Measurements from ENCODE around the gene TMOD2.
"Not testable (repeated sequence)": the region's sequence is repeated elsewhere in the genome, so short reads cannot be mapped to it uniquely, and the experiment has no call there.

Gene TMOD2

DNA sequence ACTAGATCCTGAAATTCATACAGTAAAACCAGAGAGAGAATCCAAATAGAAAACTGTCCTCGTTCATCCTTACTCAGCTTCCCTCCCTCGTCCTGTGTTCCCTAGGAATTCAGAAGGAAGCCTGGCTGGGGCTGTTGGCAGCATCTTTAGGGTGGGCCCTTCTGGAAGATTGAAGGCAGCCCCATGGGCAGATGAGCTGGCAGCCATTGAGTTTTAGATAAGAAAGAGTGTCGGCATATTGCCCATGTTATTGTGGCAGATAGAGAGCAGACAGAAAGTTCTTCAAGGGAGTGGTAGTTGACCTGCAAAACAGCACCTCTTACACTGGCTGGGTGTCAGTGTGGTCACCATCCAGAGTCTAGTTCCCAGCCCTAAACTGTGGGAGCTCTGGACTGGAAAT is 23.5 kb downstream of the TMOD2 start:
- no peak for DNase-seq (ENCODE audit: low read depth)

- peak; percentile 28 for DNase-seq (ENCODE audit: low read depth)
Measured at GRCh38 chr15:51775967-51776816, 24.8 kb downstream of the TMOD2 start.

GRCh38 chr15:51776952-51777569 is 25.7 kb downstream of the TMOD2 start:
- peak; percentile 55 for DNase-seq (ENCODE audit: low read depth)

DNA sequence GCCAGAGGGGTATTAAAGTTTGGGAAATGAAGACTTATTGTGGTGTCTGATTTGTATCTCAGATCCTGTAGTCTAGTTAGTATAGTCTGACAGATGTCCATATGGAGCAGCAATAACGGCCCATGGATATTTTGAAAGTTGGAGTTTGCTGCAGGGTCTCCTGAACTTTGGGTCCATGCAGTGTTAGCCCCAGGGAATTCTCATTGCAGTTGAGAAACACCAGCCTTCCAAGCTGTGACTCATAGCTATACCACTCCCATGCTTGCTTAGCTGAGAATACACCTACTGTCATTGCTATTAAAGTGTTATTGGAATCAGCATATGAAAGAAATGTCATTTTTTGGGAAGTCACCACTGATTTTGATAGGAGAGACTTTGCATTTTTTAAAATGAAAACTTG is 29.2 kb downstream of the TMOD2 start:
- DNase-seq (ENCODE audit: low read depth): no peak

DNA sequence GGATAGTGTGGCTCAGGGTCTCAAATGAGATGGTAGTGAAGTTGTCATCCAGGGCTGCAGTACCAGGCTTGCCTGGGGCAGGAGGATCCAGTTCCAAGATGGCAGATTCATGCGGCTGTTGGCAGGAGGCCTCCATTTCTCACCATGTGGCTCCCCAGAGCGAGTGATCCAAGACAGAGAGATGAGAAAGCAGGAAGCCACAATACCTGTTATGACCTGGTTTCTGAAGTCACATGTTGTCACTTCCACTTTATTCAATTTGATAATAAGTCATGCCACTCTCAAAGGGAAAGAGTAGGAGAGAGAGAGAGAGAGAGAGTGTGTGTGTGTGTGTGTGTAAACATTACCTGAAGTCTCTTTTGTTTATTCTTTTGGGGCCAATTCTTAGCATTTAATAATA is 30.1 kb downstream of the TMOD2 start:
- no peak for DNase-seq (ENCODE audit: low read depth)

GRCh38 chr15:51782357-51782896 is 31.0 kb downstream of the TMOD2 start:
- DNase-seq (ENCODE audit: low read depth): no peak

DNA sequence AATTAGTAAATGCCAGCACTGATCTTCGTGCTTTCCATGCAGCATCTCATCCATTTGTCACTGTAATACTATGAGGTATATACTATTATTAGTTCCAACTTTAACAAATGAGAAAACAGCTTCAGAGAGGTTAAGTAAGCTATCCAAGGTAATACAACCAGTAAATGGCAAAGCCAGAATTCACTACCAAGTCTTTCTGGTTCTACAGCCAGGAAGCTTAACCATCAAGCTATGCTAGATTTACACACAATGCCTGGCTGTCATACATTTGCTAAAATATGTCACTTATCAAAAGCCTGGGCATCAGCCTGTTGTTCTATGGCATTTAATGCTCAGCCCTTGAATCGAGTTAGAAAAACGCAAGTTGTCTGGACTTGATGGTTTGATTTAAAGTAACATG is 32.6 kb downstream of the TMOD2 start:
- no peak for DNase-seq (ENCODE audit: low read depth)

GRCh38 chr15:51787130-51787529 is 35.7 kb downstream of the TMOD2 start:
- DNase-seq (ENCODE audit: low read depth): not testable (repeated sequence)

- not testable (repeated sequence) for DNase-seq (ENCODE audit: low read depth)
Measured at GRCh38 chr15:51792474-51792873, 41.1 kb downstream of the TMOD2 start.

DNA sequence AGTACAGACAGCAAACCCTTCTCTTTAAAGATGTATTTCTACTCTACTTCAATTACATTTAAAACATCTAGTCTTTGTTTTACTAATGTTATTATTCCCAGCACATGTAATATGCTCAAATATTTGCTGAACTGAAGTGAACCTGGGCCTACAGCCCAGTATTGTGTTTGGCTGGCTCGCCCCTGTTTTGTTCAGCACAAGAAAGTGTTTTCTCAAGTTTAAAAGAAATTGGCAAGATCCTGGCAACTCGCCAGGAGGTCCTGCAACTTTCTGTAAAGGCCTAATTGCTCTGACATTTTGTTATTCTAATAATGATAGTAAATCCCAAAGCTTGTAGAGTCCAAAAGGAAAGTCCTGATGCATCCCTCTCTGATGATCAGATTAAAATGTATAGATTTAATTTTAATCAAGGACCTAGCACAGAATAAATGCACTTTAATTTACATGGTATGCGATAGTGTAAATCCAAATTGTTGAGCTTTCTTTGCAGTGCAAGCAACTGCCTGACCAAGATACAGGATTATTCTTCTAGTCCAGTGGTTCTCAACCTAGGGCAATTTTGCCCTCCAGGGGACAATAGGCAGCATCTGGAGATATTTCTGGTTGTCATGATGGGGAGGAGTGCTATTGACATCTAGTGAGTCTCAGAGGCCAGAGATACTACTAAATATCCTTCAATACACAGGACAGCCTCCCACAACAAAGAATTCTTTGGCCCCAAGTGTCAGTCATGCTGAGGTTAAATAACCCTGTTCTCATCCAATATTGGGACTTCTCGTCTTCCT is 42.3 kb downstream of the TMOD2 start:
- DNase-seq (ENCODE audit: low read depth): no peak

- DNase-seq (ENCODE audit: low read depth): no peak
Measured at GRCh38 chr15:51796847-51797401, 45.5 kb downstream of the TMOD2 start.

GRCh38 chr15:51798281-51798680 is 46.9 kb downstream of the TMOD2 start:
- no peak for DNase-seq (ENCODE audit: low read depth)

- no peak for DNase-seq (ENCODE audit: low read depth)
Measured at GRCh38 chr15:51799282-51800252, 48.2 kb downstream of the TMOD2 start.

DNA sequence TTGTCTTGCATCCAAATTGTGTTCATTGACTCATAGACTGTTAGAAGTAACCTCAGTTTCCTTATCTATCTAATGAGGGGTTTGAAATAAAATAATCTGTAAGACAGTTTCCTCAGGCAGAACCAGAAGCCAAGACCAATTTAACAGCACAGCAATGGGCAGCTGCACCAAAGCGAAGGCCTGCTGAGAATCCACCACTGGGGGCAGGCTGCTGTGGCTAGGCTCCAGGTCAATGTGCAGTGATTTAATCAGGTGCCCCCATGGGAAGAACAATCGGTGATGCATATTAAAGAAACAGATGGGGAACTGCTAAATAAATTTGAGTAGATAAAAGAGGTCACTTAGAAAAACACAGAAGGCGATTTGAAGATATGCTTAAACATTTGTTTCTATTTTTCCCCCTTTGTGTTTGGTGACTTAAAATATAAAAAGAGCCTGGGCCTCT is 50.0 kb downstream of the TMOD2 start:
- no peak for DNase-seq (ENCODE audit: low read depth)

DNA sequence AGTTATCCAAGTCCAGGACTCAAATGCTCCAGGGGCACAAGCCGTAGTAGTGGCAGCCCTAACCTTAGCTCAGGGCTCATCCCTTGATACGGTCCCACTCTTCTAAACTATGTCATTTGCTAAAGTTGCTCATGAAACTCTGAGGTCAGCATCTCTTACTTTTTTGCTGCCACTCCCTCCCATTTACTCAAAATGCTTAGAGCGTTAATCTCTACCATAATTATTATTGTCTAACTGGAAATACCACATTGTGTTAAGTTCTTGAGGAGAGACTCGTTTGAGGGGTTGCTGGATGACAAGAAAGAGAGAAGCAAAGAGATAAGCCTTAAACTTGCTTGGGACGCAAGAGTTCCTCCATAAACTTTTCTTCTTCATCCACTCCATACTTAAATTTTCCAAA is 51.2 kb downstream of the TMOD2 start:
- DNase-seq (ENCODE audit: low read depth): no peak

GRCh38 chr15:51803965-51804364 is 52.6 kb downstream of the TMOD2 start:
- no peak for DNase-seq (ENCODE audit: low read depth)

GRCh38 chr15:51806123-51806522 is 54.7 kb downstream of the TMOD2 start:
- DNase-seq (ENCODE audit: low read depth): no peak

- no peak for DNase-seq (ENCODE audit: low read depth)
Measured at GRCh38 chr15:51809457-51809856, 58.1 kb downstream of the TMOD2 start.

GRCh38 chr15:51812598-51812997 is 61.2 kb downstream of the TMOD2 start:
- no peak for DNase-seq (ENCODE audit: low read depth)

GRCh38 chr15:51814606-51815005 is 63.2 kb downstream of the TMOD2 start:
- no peak for DNase-seq (ENCODE audit: low read depth)

GRCh38 chr15:51816611-51817010 is 65.2 kb downstream of the TMOD2 start:
- no peak for DNase-seq (ENCODE audit: low read depth)

Data from stimulated activated CD4-positive, alpha-beta T cell treated with anti-CD3 and anti-CD28 coated beads, Interleukin-2, amount 100 ng/mL, for 4 hours (primary cell).